ENCODE results near the gene STAP2. TPM values are rescaled to one million over a fixed set of nuclear protein-coding genes. Genes with fewer than 3 reads are reported as not detected.
"Not testable (repeated sequence)": the region's sequence is repeated elsewhere in the genome, so short reads cannot be mapped to it uniquely, and the experiment has no call there.

The STAP2 gene
- total RNA-seq, 1 donor from 2014 or later, result 6.8 TPM

DNA sequence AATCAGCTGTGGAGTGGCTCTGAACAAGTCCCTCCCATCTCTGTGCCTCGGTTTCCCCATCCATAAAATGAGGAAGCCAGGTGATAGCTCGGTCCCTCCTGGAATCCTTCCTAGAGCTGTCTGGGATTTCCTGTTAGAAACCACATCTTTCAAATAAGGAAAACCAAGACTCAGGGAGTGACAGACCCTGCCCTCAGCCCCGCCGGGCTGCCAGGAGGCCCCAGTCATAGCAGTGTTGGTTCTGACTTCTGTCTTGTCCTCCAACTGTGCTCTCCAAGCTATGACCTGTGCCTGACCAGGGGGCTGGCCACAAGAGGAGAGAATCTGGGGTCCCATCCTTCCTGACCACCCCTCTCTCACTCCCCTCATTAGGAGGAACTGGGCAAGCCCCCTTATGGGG lies 60.6 kb downstream of the STAP2 start:
- H3K9me3 Mint-ChIP-seq, result no peaks in the 10 kb centered on the region
- H3K4me1 Mint-ChIP-seq, result peaks cover 13% of the 10 kb centered on the region
- peak overlapping the region; percentile 85 for H3K4me3 Mint-ChIP-seq
- peaks cover 12% of the 10 kb centered on the region for H3K4me1 ChIP-seq
- peaks cover 22% of the 10 kb centered on the region for H3F3A ChIP-seq (ENCODE audit: low read depth)
- no peak overlapping the region for H2AFZ ChIP-seq (replicated peaks)
- H3K27me3 ChIP-seq, result peaks cover 64% of the 10 kb centered on the region
- H3K79me2 ChIP-seq (ENCODE audit: low read depth), result no peaks in the 10 kb centered on the region
- H3K9ac ChIP-seq, result no peak overlapping the region
- peak overlapping the region; percentile 98 for H3K4me2 ChIP-seq
- H3K9me3 ChIP-seq (ENCODE audit: low read depth), result no peaks in the 10 kb centered on the region
- H3K27ac Mint-ChIP-seq, result no peak overlapping the region
- peaks cover 28% of the 10 kb centered on the region for H3K27me3 Mint-ChIP-seq (ENCODE audit: insufficient read depth, low read depth)
- H4K20me1 ChIP-seq (ENCODE audit: low read depth), result no peaks in the 10 kb centered on the region
- DNase-seq (ENCODE audit: low spot score), result no peak
- H3K36me3 Mint-ChIP-seq, result no peaks in the 10 kb centered on the region
- no peak overlapping the region for H3K4me3 ChIP-seq
- TF ChIP-seq EZH2 (IDR thresholded peaks at IDR 0.05) (no peak), EZH2phosphoT487 (IDR thresholded peaks at IDR 0.05) (no peak), CTCF (IDR thresholded peaks at IDR 0.05) (no peak)
- no peaks in the 10 kb centered on the region for H3K36me3 ChIP-seq
- no peak overlapping the region for H3K27ac ChIP-seq

DNA sequence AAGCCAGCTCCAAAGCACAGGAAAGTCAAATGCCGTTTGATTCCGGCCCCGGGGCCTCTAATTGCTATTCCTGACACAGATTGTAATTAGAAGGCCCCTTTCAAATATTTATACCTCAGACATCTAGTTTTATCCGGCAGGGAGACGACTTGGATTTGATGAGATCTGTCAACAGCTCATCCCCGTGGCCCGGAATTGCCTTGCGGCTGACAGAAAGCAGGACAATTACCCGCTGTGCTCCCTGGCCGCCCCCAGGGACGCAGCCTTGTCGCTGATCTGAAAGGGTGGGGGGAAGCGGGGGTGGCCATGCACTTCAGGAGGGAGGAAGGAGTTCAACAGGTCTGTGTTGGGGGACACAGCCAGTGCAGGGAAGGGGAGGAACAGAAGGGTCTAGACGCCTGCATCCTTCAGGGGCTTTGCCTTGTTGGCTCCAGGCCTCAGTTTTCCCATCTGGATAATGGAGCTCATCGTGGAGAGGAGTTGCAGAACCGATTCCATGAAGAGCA lies 61.4 kb downstream of the STAP2 start:
- Mint-ChIP-seq H3K4me1 (peaks cover 13% of the 10 kb centered on the region), H3K9me3 (no peaks in the 10 kb centered on the region), H3K27ac (no peak overlapping the region), H3K27me3 (ENCODE audit: insufficient read depth, low read depth) (peaks cover 24% of the 10 kb centered on the region), H3K4me3 (no peak overlapping the region), H3K36me3 (no peaks in the 10 kb centered on the region)
- H3K27ac ChIP-seq, result no peak overlapping the region
- no peak overlapping the region for H3K4me3 ChIP-seq
- H2AFZ ChIP-seq (replicated peaks), result no peak overlapping the region
- peaks cover 12% of the 10 kb centered on the region for H3K4me1 ChIP-seq
- no peak for DNase-seq (ENCODE audit: low spot score)
- no peak overlapping the region for H3K9ac ChIP-seq
- H3K79me2 ChIP-seq (ENCODE audit: low read depth), result no peaks in the 10 kb centered on the region
- H3K27me3 ChIP-seq, result peaks cover 57% of the 10 kb centered on the region
- H3F3A ChIP-seq (ENCODE audit: low read depth), result peaks cover 22% of the 10 kb centered on the region
- no peak for TF ChIP-seq EZH2phosphoT487 (IDR thresholded peaks at IDR 0.05)
- TF ChIP-seq EZH2 (IDR thresholded peaks at IDR 0.05), result no peak
- TF ChIP-seq CTCF (IDR thresholded peaks at IDR 0.05), result no peak
- H4K20me1 ChIP-seq (ENCODE audit: low read depth), result no peaks in the 10 kb centered on the region
- no peaks in the 10 kb centered on the region for H3K9me3 ChIP-seq (ENCODE audit: low read depth)
- H3K36me3 ChIP-seq, result no peaks in the 10 kb centered on the region
- no peak overlapping the region for H3K4me2 ChIP-seq

- H2AFZ ChIP-seq (replicated peaks); H3K4me2 ChIP-seq; H3K36me3 ChIP-seq; H3K4me3 Mint-ChIP-seq; H3K27ac ChIP-seq; H4K20me1 ChIP-seq (ENCODE audit: low read depth); H3K9me3 Mint-ChIP-seq; H3K27ac Mint-ChIP-seq; H3K9me3 ChIP-seq (ENCODE audit: low read depth); H3K27me3 Mint-ChIP-seq (ENCODE audit: insufficient read depth, low read depth); DNase-seq (ENCODE audit: low spot score); H3K79me2 ChIP-seq (ENCODE audit: low read depth); H3K4me3 ChIP-seq; H3K4me1 ChIP-seq; H3K36me3 Mint-ChIP-seq; H3K9ac ChIP-seq: not testable (repeated sequence)
- peaks cover 13% of the 10 kb centered on the region for H3K4me1 Mint-ChIP-seq
- Histone ChIP-seq H3K27me3 (peaks cover 27% of the 10 kb centered on the region), H3F3A (ENCODE audit: low read depth) (peaks cover 17% of the 10 kb centered on the region)
Observed at GRCh38 chr19:4274321-4274686, 64.3 kb downstream of the STAP2 start.

Other genes with a start within 250 kb of the STAP2 start
- gene MAP2K2, start 214.7 kb downstream of the STAP2 start, total RNA-seq (ENCODE audit: low replicate concordance), result 69.7 and 176 TPM in 2 replicates
- 0.06 TPM in 1 of 2 replicates, not detected in the other for gene CREB3L3, start 185.2 kb downstream of the STAP2 start, total RNA-seq (ENCODE audit: low replicate concordance)
- 20.1 and 27.6 TPM in 2 replicates for gene SIRT6, start 156.3 kb downstream of the STAP2 start, total RNA-seq (ENCODE audit: low replicate concordance)
- 0.15 and 2.3 TPM in 2 replicates for gene ANKRD24, start 156.1 kb downstream of the STAP2 start, total RNA-seq (ENCODE audit: low replicate concordance)
- gene EBI3, start 109.3 kb downstream of the STAP2 start, total RNA-seq (ENCODE audit: low replicate concordance), result not detected in 2 replicates
- 8.7 and 17.5 TPM in 2 replicates for gene YJU2, start 91.7 kb downstream of the STAP2 start, total RNA-seq (ENCODE audit: low replicate concordance)
- 0.34 TPM in 1 of 2 replicates, not detected in the other for gene SHD, start 59.6 kb downstream of the STAP2 start, total RNA-seq (ENCODE audit: low replicate concordance)
- gene TMIGD2, start 36.4 kb downstream of the STAP2 start, total RNA-seq (ENCODE audit: low replicate concordance), result 0.19 and 1.3 TPM in 2 replicates
- gene FSD1, start 34.2 kb downstream of the STAP2 start, total RNA-seq (ENCODE audit: low replicate concordance), result 48.3 and 104 TPM in 2 replicates
- gene MPND, start 4.7 kb upstream of the STAP2 start, total RNA-seq (ENCODE audit: low replicate concordance), result 10.6 and 30.4 TPM in 2 replicates
- 25.3 and 87.0 TPM in 2 replicates for gene SH3GL1, start 61.7 kb upstream of the STAP2 start, total RNA-seq (ENCODE audit: low replicate concordance)
- 37.5 and 82.1 TPM in 2 replicates for gene CHAF1A, start 63.8 kb upstream of the STAP2 start, total RNA-seq (ENCODE audit: low replicate concordance)
- gene UBXN6, start 119.0 kb upstream of the STAP2 start, total RNA-seq (ENCODE audit: low replicate concordance), result 24.9 and 42.7 TPM in 2 replicates
- gene HDGFL2, start 133.5 kb upstream of the STAP2 start, total RNA-seq (ENCODE audit: low replicate concordance), result 36.0 and 166 TPM in 2 replicates
- 0.15 TPM in 1 of 2 replicates, not detected in the other for gene PLIN4, start 179.7 kb upstream of the STAP2 start, total RNA-seq (ENCODE audit: low replicate concordance)
- 1.2 and 5.1 TPM in 2 replicates for gene PLIN5, start 196.4 kb upstream of the STAP2 start, total RNA-seq (ENCODE audit: low replicate concordance)
- gene LRG1, start 201.2 kb upstream of the STAP2 start, total RNA-seq (ENCODE audit: low replicate concordance), result 0.19 TPM in 1 of 2 replicates, not detected in the other
- 22.6 and 82.3 TPM in 2 replicates for gene SEMA6B, start 220.9 kb upstream of the STAP2 start, total RNA-seq (ENCODE audit: low replicate concordance)

All from neural progenitor cell (in vitro differentiated cells).